ENCODE measurements around the gene TBK1.

DNA sequence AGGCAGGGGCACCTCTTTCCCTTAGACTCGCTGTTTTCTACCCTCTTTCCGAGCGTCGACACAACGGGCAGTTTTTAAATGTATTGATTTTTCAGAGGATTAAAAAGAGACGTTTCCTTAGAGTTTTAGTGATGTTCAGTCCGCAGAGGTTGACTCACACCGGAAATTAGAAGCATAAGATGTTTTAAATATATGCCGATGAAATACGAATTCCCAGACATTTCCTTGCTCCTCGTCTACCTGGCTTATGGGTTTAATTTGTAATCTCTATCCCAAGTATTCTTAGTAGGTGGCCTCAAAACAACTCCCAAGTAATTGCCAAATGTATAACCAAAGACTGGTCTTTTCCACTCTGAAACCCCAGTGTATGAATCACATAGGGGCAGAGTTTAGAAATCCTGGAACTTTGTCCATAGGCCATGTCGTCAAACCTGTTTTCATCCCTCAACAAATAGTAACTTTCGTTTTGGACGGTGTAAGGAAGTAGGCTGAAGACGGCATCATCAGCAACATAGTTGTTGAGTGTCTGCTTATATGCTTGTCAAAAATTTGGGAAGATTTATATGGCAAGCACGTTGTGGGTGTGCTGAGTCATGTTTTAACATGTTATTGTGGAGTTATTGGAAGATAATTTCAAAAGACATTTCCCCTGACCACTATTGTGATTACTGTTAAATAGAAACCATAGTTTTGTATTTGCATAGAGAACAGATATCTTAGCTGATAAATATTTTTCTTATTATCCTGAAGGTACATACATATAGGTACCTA, 824 bp downstream of the TBK1 start:
- 0 out of 2 replicates have a peak, but pooled peaks have one; percentile 1 for TF ChIP-seq CTCF (conservative IDR thresholded peaks at IDR 0.05)
- no peak for TF ChIP-seq EZH2 (IDR thresholded peaks at IDR 0.05; ENCODE audit: low read depth)
